K562 (cell line): ENCODE results near the gene PLEKHA7. TPM values are rescaled to one million over a fixed set of nuclear protein-coding genes. Genes with fewer than 3 reads are reported as not detected.

Experiments used
- ATAC-seq: fragments of 200-7000 bp; cut with Tn5 transposase; 3 replicates; pipeline ENCODE4 v1.9.1; 2020; ENCODE audit warnings: moderate library complexity
- BruUV-seq: library from RNA; stranded (reverse); fragments of 400-500 nt; replicated peaks from 2 replicates; lab custom pipeline; 2021; lab: Mats Ljungman, UMichigan
- CTCF ChIA-PET: fragments of 300-600 bp; formaldehyde crosslinking; extraction: SDS; loops from one replicate; lab custom pipeline; 2021; ENCODE audit warnings: low intra/inter-chr PET ratio; lab: Yijun Ruan, JAX
- POLR2A ChIA-PET: fragments of 300-600, 350-650 bp; sonication (Branson Sonifier 250); formaldehyde crosslinking; extraction: SDS; loops from one replicate; lab custom pipeline; 2021; ENCODE audit warnings: antibody characterized with exemption, inconsistent platforms; lab: Yijun Ruan, JAX
- DNase-seq, 4 experiments: peaks; one replicate each; pipeline versions ENCODE4 v3.0.0 to v3.0.0-alpha.2; 2011 to 2018; ENCODE audit warnings: low spot score in 3 of 4, mixed read lengths in 3 of 4; ENCODE audit errors: extremely low read depth in 1 of 4
- FAIRE-seq: peaks from 2 replicates; lab custom pipeline; 2011; peaks lifted over from hg19 to GRCh38; lab: Jason Lieb, UNC
- H2AFZ ChIP-seq: 2 replicates; pipeline ENCODE4 v1.6.0; 2011; ENCODE audit warnings: low read depth, low read length, control low read depth, inconsistent platforms
- H3K27ac ChIP-seq: fragments of 200-600 bp; 3 replicates; pipeline ENCODE4 v1.8.0; 2011; ENCODE audit warnings: low read depth, mild to moderate bottlenecking, control low read depth, inconsistent platforms, low read length, moderate library complexity, mixed read lengths; ENCODE audit errors: extremely low read depth
- H3K27me3 ChIP-seq, 2 experiments: fragments of 300-600 bp in 1 of 2; 2 replicates in 1 of 2; 3 replicates in 1 of 2; pipeline versions ENCODE4 v1.6.0 to v1.8.0; 2011; ENCODE audit warnings: inconsistent platforms in 2 of 2, low read length in 2 of 2, mild to moderate bottlenecking in 1 of 2, mixed read lengths in 1 of 2, moderate library complexity in 1 of 2; ENCODE audit not compliant: control insufficient read depth in 2 of 2, insufficient read depth in 2 of 2
- H3K36me3 ChIP-seq: fragments of 300-600 bp; 3 replicates; pipeline ENCODE4 v1.8.0; 2011; ENCODE audit warnings: mild to moderate bottlenecking, low read length, inconsistent platforms; ENCODE audit not compliant: control insufficient read depth, insufficient read depth
- H3K4me1 ChIP-seq, 2 experiments: fragments of 200-600 bp in 1 of 2; replicated peaks in 1 of 2; 2 replicates in 1 of 2; 3 replicates in 1 of 2; pipeline versions ENCODE4 v1.5.1 to v1.8.0; 2011; ENCODE audit warnings: inconsistent platforms in 2 of 2, low read length in 2 of 2, mild to moderate bottlenecking in 1 of 2, mixed read lengths in 1 of 2, moderate library complexity in 1 of 2; ENCODE audit not compliant: control insufficient read depth in 2 of 2, insufficient read depth in 2 of 2
- H3K4me2 ChIP-seq: 2 replicates; pipeline ENCODE4 v1.6.1; 2011; ENCODE audit warnings: low read length, control low read depth, inconsistent platforms, mixed read lengths; ENCODE audit not compliant: insufficient read depth
- H3K4me3 ChIP-seq: fragments of 200-600 bp; sonication (generic), shearing (Covaris generic); 2 replicates; pipeline ENCODE4 v1.5.1; 2016; ENCODE audit warnings: control low read depth, inconsistent platforms
- H3K79me2 ChIP-seq: fragments of 200-600 bp; 3 replicates; pipeline ENCODE4 v1.8.0; 2011; ENCODE audit warnings: low read length, inconsistent platforms; ENCODE audit not compliant: control insufficient read depth, insufficient read depth
- H3K9ac ChIP-seq, 2 experiments: 2 replicates each; pipeline versions ENCODE4 v1.6.0 to v1.6.1; 2011; ENCODE audit warnings: low read depth in 2 of 2, low read length in 2 of 2, control low read depth in 1 of 2, inconsistent platforms in 1 of 2, mild to moderate bottlenecking in 1 of 2, mixed read lengths in 1 of 2; ENCODE audit not compliant: insufficient read depth in 1 of 2
- H3K9me1 ChIP-seq: one replicate; pipeline ENCODE4 v1.6.0; 2011; ENCODE audit warnings: inconsistent platforms, mild to moderate bottlenecking, low read length, moderate library complexity; ENCODE audit not compliant: control insufficient read depth, insufficient read depth
- H3K9me3 ChIP-seq: replicated peaks from 2 replicates; pipeline ENCODE4 v1.5.1; 2011; ENCODE audit warnings: low read depth, low read length, inconsistent platforms; ENCODE audit not compliant: control insufficient read depth, insufficient read depth
- H4K20me1 ChIP-seq: replicated peaks from 2 replicates; pipeline ENCODE4 v1.6.1; 2011; ENCODE audit warnings: low read length, inconsistent platforms, mixed read lengths; ENCODE audit not compliant: control insufficient read depth, insufficient read depth
- ASH1L ChIP-seq: fragments of 450-650 bp; IDR thresholded peaks from 2 replicates; pipeline ENCODE4 v1.6.1; 2018; ENCODE audit warnings: borderline replicate concordance, mild to moderate bottlenecking, low read depth; ENCODE audit not compliant: partially characterized antibody
- CBFA2T2 ChIP-seq: fragments of 450-650 bp; conservative IDR thresholded peaks from 2 replicates; pipeline ENCODE4 v1.6.1; 2017; ENCODE audit warnings: mild to moderate bottlenecking
- CREB3 ChIP-seq: fragments of 450-650 bp; conservative IDR thresholded peaks from 2 replicates; pipeline ENCODE4 v1.6.1; 2016; ENCODE audit warnings: missing genetic modification characterization, low read depth, mild to moderate bottlenecking, missing compliant biosample characterization, moderate library complexity
- CREM ChIP-seq: IDR thresholded peaks from 2 replicates; pipeline ENCODE4 v1.6.1; 2014; ENCODE audit warnings: antibody characterized with exemption, low read depth
- HMGN3 ChIP-seq: IDR thresholded peaks from 2 replicates; pipeline ENCODE4 v1.6.1; 2011; ENCODE audit warnings: borderline replicate concordance, low read depth, mild to moderate bottlenecking, mixed read lengths, low read length; ENCODE audit not compliant: insufficient read length; ENCODE audit errors: extremely low read depth
- REST ChIP-seq, 2 experiments: fragments of 450-650 bp; formaldehyde crosslinking in 1 of 2; IDR thresholded peaks; 2 replicates each; pipeline versions ENCODE4 v1.4.0 to v1.6.1; 2014 to 2020; ENCODE audit warnings: mild to moderate bottlenecking in 2 of 2, borderline replicate concordance in 1 of 2, low read depth in 1 of 2
- ZBTB26 ChIP-seq: fragments of 450-650 bp; formaldehyde crosslinking; IDR thresholded peaks from 2 replicates; pipeline ENCODE4 v1.4.0; 2022; ENCODE audit warnings: missing genetic modification characterization
- ZNF311 ChIP-seq: fragments of 250-450 bp; sonication (Bioruptor Pico); IDR thresholded peaks from 2 replicates; pipeline ENCODE4 v1.4.0; 2020; ENCODE audit warnings: mild to moderate bottlenecking, moderate library complexity
- WGBS: fragments of 100-300 bp; shearing (Covaris generic); methylation state at CpG from one replicate; pipeline ENCODE4 v1.1.6; 2016; ENCODE audit warnings: low coverage, mixed read lengths; ENCODE audit not compliant: insufficient coverage; ENCODE audit errors: missing lambda C conversion rate; 5-methylcytosine and 5-hydroxymethylcytosine counted together
- in situ Hi-C: fragments of 300-500 bp; cut with MboI; formaldehyde crosslinking; loops from 4 replicates; pipeline ENCODE4 v1.15.0; 2018; ENCODE audit warnings: inconsistent platforms, mixed read lengths
- intact Hi-C: fragments of 100-400 bp; cut with micrococcal nuclease; formaldehyde crosslinking; loops from 2 replicates; pipeline ENCODE4 v1.14.2; 2022
- polyA plus RNA-seq, 8 experiments: library from polyadenylated mRNA; depleted of rRNA in 4 of 8; stranded (reverse) in 5 of 8; unstranded in 3 of 8; fragments of >200 nt; fragmentation: Nextera tagmentation in 2 of 8; fragmentation: Illumina TruSeq in 1 of 8; extraction: Ambion mirVana in 2 of 8; extraction: Trizol in 1 of 8; gene quantifications; 2 replicates each; pipeline versions ENCODE4 v1.2.1 to v1.2.3, GENCODE V29; 2011 to 2014; ENCODE audit warnings: inconsistent platforms in 1 of 8, missing spikeins in 1 of 8
- total RNA-seq, 7 experiments: library from RNA; depleted of rRNA in 6 of 7; stranded (reverse); fragments of >200 nt in 6 of 7; fragmentation: Illumina TruSeq in 2 of 7; extraction: Trizol in 2 of 7; gene quantifications; 2 replicates each; pipeline versions ENCODE4 v1.2.1 to v1.2.3, GENCODE V29; 2011 to 2021; ENCODE audit warnings: low replicate concordance in 1 of 7

Gene PLEKHA7
- total and polyA plus RNA-seq, 9 of the 15 experiments (the other 6 are each of a cell fraction or from before 2014, with no cell fraction given): 0.06 to 0.77 (median 0.20) TPM; not detected in 1

- 19% methylated on average over 9 of the region's 9 CpGs for WGBS
- in situ Hi-C loops: loop anchor here (5.0 kb wide), 1 partner anchor 121 kb away; no protein-coding TSS in a partner anchor
- H3K79me2 ChIP-seq: no peaks in the 10 kb centered on the region
- ChIA-PET CTCF (interaction anchor here (0.7 to 1.3 kb wide), 3 partner anchors 118 to 559 kb away, joined by 3 to 5 read pairs (median 5); no protein-coding TSS in a partner anchor), POLR2A (interaction anchor here (0.6 to 1.0 kb wide), 3 partner anchors 11 to 131 kb away, joined by 3 to 4 read pairs (median 3); no protein-coding TSS in a partner anchor)
- ATAC-seq (peak; percentile 97), DNase-seq (peak; percentile 52 to 70 (median 62)), FAIRE-seq (peak; percentile 15)
- no peaks in the 10 kb centered on the region for H3K9me1 ChIP-seq
- H3K27ac ChIP-seq: no peak overlapping the region
- no TSS peak for BruUV-seq
- H3K27me3 ChIP-seq: peaks cover 0 to 7% of the 10 kb centered on the region in 2 experiments; a peak in 2 of 5 replicates
- no peaks in the 10 kb centered on the region for H4K20me1 ChIP-seq
- 0 out of 4 replicates have a peak overlapping the region, but pooled peaks of 1 of the 2 experiments have one; percentile 23 for H3K9ac ChIP-seq
- H3K36me3 ChIP-seq: no peaks in the 10 kb centered on the region
- H3K4me2 ChIP-seq: no peak overlapping the region
- H2AFZ ChIP-seq: peak overlapping the region; percentile 41; the same call in 1 of the 2 replicates
- no peak overlapping the region for H3K4me3 ChIP-seq
- H3K4me1 ChIP-seq: no peaks in the 10 kb centered on the region
- no peaks in the 10 kb centered on the region for H3K9me3 ChIP-seq
- intact Hi-C loops: loop anchor here (1.0 to 5.0 kb wide), 4 partner anchors 117 to 441 kb away; partner anchors contain the start of gene KCNJ11
- no peak for TF ChIP-seq CREB3 (tag)
- no peak for TF ChIP-seq ZNF311 (CRISPR knock-in tag)
- TF ChIP-seq HMGN3: no peak
- TF ChIP-seq CBFA2T2: no peak
- TF ChIP-seq REST (IDR thresholded peaks at IDR 0.05; ENCODE audit: borderline replicate concordance): peak; percentile 69
- TF ChIP-seq REST (CRISPR knock-in tag; IDR thresholded peaks at IDR 0.05; ENCODE audit: low read depth): no peak
- 0 out of 2 replicates have a peak, but pooled peaks have one; percentile 24 for TF ChIP-seq CREM
- TF ChIP-seq ZBTB26 (CRISPR knock-in tag): no peak
- no peak for TF ChIP-seq ASH1L
Measured at GRCh38 chr11:16945671-16946469, 68.3 kb downstream of the PLEKHA7 start.
